RWPE1 (cell line): ENCODE results near the gene FOXQ1.
"Not testable (repeated sequence)": the region's sequence is repeated elsewhere in the genome, so short reads cannot be mapped to it uniquely, and the experiment has no call there.

Source experiments
- CTCF ChIA-PET: fragments of 350-600 bp; sonication (Branson Sonifier 250); formaldehyde crosslinking; extraction: SDS; loops from one replicate; lab custom pipeline; 2021; lab: Yijun Ruan, JAX
- POLR2A ChIA-PET: fragments of 400-600 bp; formaldehyde crosslinking; extraction: SDS; loops from one replicate; lab custom pipeline; 2020; ENCODE audit warnings: antibody characterized with exemption; ENCODE audit not compliant: low non-redundant PET; lab: Yijun Ruan, JAX
- DNase-seq: peaks from one replicate; pipeline ENCODE4 v3.0.0; 2012; ENCODE audit warnings: low spot score
- H3K27ac ChIP-seq: fragments of 450-650 bp; 2 replicates; pipeline ENCODE4 v1.5.1; 2017
- CTCF ChIP-seq: fragments of 450-650 bp; conservative IDR thresholded peaks from 2 replicates; pipeline ENCODE4 v1.5.1; 2017; ENCODE audit warnings: low read depth, mild to moderate bottlenecking

The FOXQ1 gene

GRCh38 chr6:1315560-1316386, 3.9 kb downstream of the FOXQ1 start:
- POLR2A ChIA-PET = interaction anchor here (0.6 kb wide), 1 partner anchor 403 kb away, joined by 3 read pairs; no protein-coding TSS in a partner anchor
- no peak for TF ChIP-seq CTCF
- no peak for DNase-seq
- CTCF ChIA-PET = interaction anchor here (1.0 to 2.4 kb wide), 3 partner anchors 9 to 20 kb away, joined by 3 to 7 read pairs (median 3); no protein-coding TSS in a partner anchor
- no peak overlapping the region; the same call in 1 of the 2 replicates for H3K27ac ChIP-seq

GRCh38 chr6:1316489-1316971, 4.6 kb downstream of the FOXQ1 start:
- no peak for DNase-seq
- H3K27ac ChIP-seq = peak overlapping the region; percentile 49
- POLR2A ChIA-PET = interaction anchor here (0.6 kb wide), 1 partner anchor 404 kb away, joined by 3 read pairs; no protein-coding TSS in a partner anchor
- CTCF ChIA-PET = interaction anchor here (0.6 to 2.4 kb wide), 3 partner anchors 8 to 221 kb away, joined by 3 to 7 read pairs (median 3); no protein-coding TSS in a partner anchor
- no peak for TF ChIP-seq CTCF

GRCh38 chr6:1317302-1317815, 5.5 kb downstream of the FOXQ1 start:
- POLR2A ChIA-PET = no interaction called here
- TF ChIP-seq CTCF = no peak
- no peak for DNase-seq

GRCh38 chr6:1318036-1318435, 6.1 kb downstream of the FOXQ1 start:
- ChIA-PET CTCF (interaction anchor here (0.8 to 2.4 kb wide), 3 partner anchors 18 to 405 kb away, joined by 3 to 7 read pairs (median 3); no protein-coding TSS in a partner anchor), POLR2A (no interaction called here)
- no peak for TF ChIP-seq CTCF
- DNase-seq = no peak
- 0 out of 2 replicates have a peak overlapping the region, but pooled peaks have one; percentile 12 for H3K27ac ChIP-seq

More at GRCh38 chr6:1317302-1317815, 5.5 kb downstream of the FOXQ1 start:
- CTCF ChIA-PET = interaction anchor here (0.8 to 2.4 kb wide), 3 partner anchors 19 to 404 kb away, joined by 3 to 7 read pairs (median 3); no protein-coding TSS in a partner anchor
- 0 out of 2 replicates have a peak overlapping the region, but pooled peaks have one; percentile 12 for H3K27ac ChIP-seq

GRCh38 chr6:1318584-1318983, 6.7 kb downstream of the FOXQ1 start:
- H3K27ac ChIP-seq, DNase-seq, POLR2A ChIA-PET: not testable (repeated sequence)
- CTCF ChIA-PET = interaction anchor here (2.4 kb wide), 1 partner anchor 18 kb away, joined by 7 read pairs; no protein-coding TSS in a partner anchor

- CTCF ChIA-PET = no interaction called here
- no peak for DNase-seq
- no peak for TF ChIP-seq CTCF
- no peak overlapping the region for H3K27ac ChIP-seq
- POLR2A ChIA-PET = no interaction called here
Measured at GRCh38 chr6:1321738-1322137, 9.8 kb downstream of the FOXQ1 start.
